OCI-LY3 (cell line): ENCODE measurements around the gene TTC21A.

Experiments used
- H2AFZ ChIP-seq: fragments of 200-600, 300-600 bp; shearing (Covaris generic); 2 replicates; pipeline ENCODE4 v1.6.0; 2014; ENCODE audit warnings: antibody characterized with exemption, low read depth, low read length
- H3K27ac ChIP-seq: fragments of 200-600, 300-600 bp; sonication (generic); 2 replicates; pipeline ENCODE4 v1.5.1; 2014; ENCODE audit warnings: mild to moderate bottlenecking, low read length, moderate library complexity, mixed read lengths
- H3K27me3 ChIP-seq: fragments of 200-600, 300-600 bp; sonication (generic); 2 replicates; pipeline ENCODE4 v1.6.1; 2014; ENCODE audit warnings: low read depth, low read length, mixed read lengths
- H3K36me3 ChIP-seq: fragments of 200-600, 300-600 bp; sonication (generic); replicated peaks from 2 replicates; pipeline ENCODE3; 2014; ENCODE audit warnings: low read depth, low read length, mixed read lengths
- H3K4me1 ChIP-seq: fragments of 300-600, 200-600 bp; sonication (generic); 2 replicates; pipeline ENCODE4 v1.6.1; 2014; ENCODE audit warnings: low read length, mixed read lengths
- H3K4me2 ChIP-seq: fragments of 200-600, 300-600 bp; sonication (generic); 2 replicates; pipeline ENCODE4 v1.6.1; 2014; ENCODE audit warnings: low read length, mixed read lengths
- H3K4me3 ChIP-seq: fragments of 300-600, 200-600 bp; sonication (generic); 2 replicates; pipeline ENCODE4 v1.5.1; 2014; ENCODE audit warnings: antibody characterized with exemption, mild to moderate bottlenecking, low read length, moderate library complexity
- H3K79me2 ChIP-seq: fragments of 300-600, 200-600 bp; shearing (Covaris generic); 2 replicates; pipeline ENCODE4 v1.6.1; 2014; ENCODE audit warnings: mild to moderate bottlenecking, low read length, mixed read lengths
- H3K9ac ChIP-seq: fragments of 300-600, 200-600 bp; shearing (Covaris generic); 2 replicates; pipeline ENCODE4 v1.6.0; 2014; ENCODE audit warnings: mild to moderate bottlenecking, low read length, moderate library complexity
- H3K9me3 ChIP-seq: fragments of 200-600, 300-600 bp; shearing (Covaris generic); 2 replicates; pipeline ENCODE4 v1.6.1; 2014; ENCODE audit warnings: low read length, mixed read lengths; ENCODE audit not compliant: insufficient read depth
- H4K20me1 ChIP-seq: fragments of 200-600, 300-600 bp; sonication (generic); 2 replicates; pipeline ENCODE4 v1.6.1; 2016; ENCODE audit warnings: low read length, mixed read lengths; ENCODE audit not compliant: insufficient read depth
- CTCF ChIP-seq: fragments of 200-600, 300-600 bp; sonication (generic); IDR thresholded peaks from 2 replicates; pipeline ENCODE4 v1.5.1; 2014; ENCODE audit warnings: antibody characterized with exemption, low read length, low read depth
- EZH2phosphoT487 ChIP-seq: fragments of 200-600 bp; shearing (Covaris generic); IDR thresholded peaks from 2 replicates; pipeline ENCODE4 v1.6.1; 2018; ENCODE audit warnings: antibody characterized with exemption, mixed run types, low read depth

TTC21A gene

GRCh38 chr3:39075910-39076309 is 31.6 kb upstream of the TTC21A start:
- TF ChIP-seq CTCF (no peak), EZH2phosphoT487 (no peak)
- H3K27me3 ChIP-seq = no peaks in the 10 kb centered on the region
- no peaks in the 10 kb centered on the region for H3K9me3 ChIP-seq
- H3K4me3 ChIP-seq = peak overlapping the region; percentile 4; the same call in 1 of the 2 replicates
- peak overlapping the region; percentile 38 for H3K4me2 ChIP-seq
- H3K36me3 ChIP-seq = peaks cover 48% of the 10 kb centered on the region
- H4K20me1 ChIP-seq = no peaks in the 10 kb centered on the region
- peak overlapping the region; percentile 31; the same call in 1 of the 2 replicates for H3K27ac ChIP-seq
- H3K4me1 ChIP-seq = peaks cover 15% of the 10 kb centered on the region
- no peak overlapping the region for H3K9ac ChIP-seq
- H2AFZ ChIP-seq = no peak overlapping the region
- H3K79me2 ChIP-seq = no peaks in the 10 kb centered on the region

- H3K36me3 ChIP-seq = peaks cover 35% of the 10 kb centered on the region
- no peaks in the 10 kb centered on the region for H4K20me1 ChIP-seq
- H2AFZ ChIP-seq = no peak overlapping the region
- H3K9me3 ChIP-seq = no peaks in the 10 kb centered on the region
- TF ChIP-seq CTCF = peak; percentile 51
- no peak for TF ChIP-seq EZH2phosphoT487
- H3K27me3 ChIP-seq = no peaks in the 10 kb centered on the region
- H3K27ac ChIP-seq = no peak overlapping the region
- no peak overlapping the region for H3K4me3 ChIP-seq
- no peaks in the 10 kb centered on the region for H3K79me2 ChIP-seq
- H3K4me2 ChIP-seq = no peak overlapping the region
- H3K4me1 ChIP-seq = peaks cover 15% of the 10 kb centered on the region
- H3K9ac ChIP-seq = no peak overlapping the region
These were observed 27.9 kb upstream of the TTC21A start for GRCh38 chr3:39079530-39079929.

- no peak overlapping the region for H3K4me2 ChIP-seq
- H3K36me3 ChIP-seq = peaks cover 32% of the 10 kb centered on the region
- no peaks in the 10 kb centered on the region for H4K20me1 ChIP-seq
These were observed 27.5 kb upstream of the TTC21A start for GRCh38 chr3:39080026-39080425.

GRCh38 chr3:39082666-39083313 is 24.7 kb upstream of the TTC21A start:
- Histone ChIP-seq H3K4me3 (no peak overlapping the region), H3K9ac (no peak overlapping the region), H3K79me2 (no peaks in the 10 kb centered on the region), H3K36me3 (peaks cover 26% of the 10 kb centered on the region), H2AFZ (no peak overlapping the region), H3K27me3 (no peaks in the 10 kb centered on the region), H3K9me3 (no peaks in the 10 kb centered on the region), H4K20me1 (no peaks in the 10 kb centered on the region), H3K27ac (no peak overlapping the region), H3K4me1 (peaks cover 23% of the 10 kb centered on the region), H3K4me2 (no peak overlapping the region)
- TF ChIP-seq CTCF = no peak
- TF ChIP-seq EZH2phosphoT487 = no peak

More at GRCh38 chr3:39080026-39080425, 27.5 kb upstream of the TTC21A start:
- no peak overlapping the region for H3K27ac ChIP-seq
- H3K9ac ChIP-seq = no peak overlapping the region
- H3K4me1 ChIP-seq = peaks cover 15% of the 10 kb centered on the region
- TF ChIP-seq EZH2phosphoT487 (no peak), CTCF (no peak)
- no peaks in the 10 kb centered on the region for H3K9me3 ChIP-seq
- H3K79me2 ChIP-seq = no peaks in the 10 kb centered on the region
- no peak overlapping the region for H2AFZ ChIP-seq
- H3K27me3 ChIP-seq = no peaks in the 10 kb centered on the region
- H3K4me3 ChIP-seq = no peak overlapping the region
